Hepatocyte (in vitro differentiated cells): ENCODE measurements around the gene HOXC9. TPM values are rescaled to one million over a fixed set of nuclear protein-coding genes. Genes with fewer than 3 reads are reported as not detected.

Source experiments
- DNase-seq: peaks from one replicate; pipeline ENCODE4 v3.0.0-alpha.2; 2016; ENCODE audit warnings: low spot score
- H2AFZ ChIP-seq: fragments of 200-600 bp; sonication (generic); 2 replicates; pipeline ENCODE4 v1.6.0; 2016; ENCODE audit warnings: antibody characterized with exemption, mild to moderate bottlenecking
- H3K27ac ChIP-seq: fragments of 200-600 bp; sonication (generic); 2 replicates; pipeline ENCODE4 v1.5.1; 2016; ENCODE audit warnings: mild to moderate bottlenecking
- H3K27me3 ChIP-seq: fragments of 200-600 bp; sonication (generic); 2 replicates; pipeline ENCODE4 v1.6.1; 2016
- H3K36me3 ChIP-seq: fragments of 200-600 bp; sonication (generic); replicated peaks from 2 replicates; pipeline ENCODE4 v1.5.1; 2016; ENCODE audit warnings: low read depth; ENCODE audit not compliant: insufficient read depth
- H3K4me1 ChIP-seq: fragments of 200-600 bp; sonication (generic); 2 replicates; pipeline ENCODE4 v1.5.1; 2016; ENCODE audit warnings: mild to moderate bottlenecking, moderate library complexity; ENCODE audit not compliant: insufficient read depth
- H3K4me2 ChIP-seq: fragments of 200-600 bp; sonication (generic); 2 replicates; pipeline ENCODE4 v1.6.0; 2016
- H3K4me3 ChIP-seq: fragments of 200-600 bp; sonication (generic); 2 replicates; pipeline ENCODE4 v1.5.1; 2016; ENCODE audit warnings: mild to moderate bottlenecking
- H3K79me2 ChIP-seq: fragments of 200-600 bp; sonication (generic); 2 replicates; pipeline ENCODE4 v1.6.0; 2017; ENCODE audit warnings: mild to moderate bottlenecking
- H3K9me2 ChIP-seq: fragments of 200-600 bp; sonication (generic); replicated peaks from 2 replicates; pipeline ENCODE4 v1.6.0; 2017; ENCODE audit warnings: mild to moderate bottlenecking; ENCODE audit not compliant: insufficient read depth
- H3K9me3 ChIP-seq: fragments of 200-600 bp; sonication (generic); 2 replicates; pipeline ENCODE4 v1.5.1; 2016; ENCODE audit warnings: low read depth, mild to moderate bottlenecking
- H4K20me1 ChIP-seq: fragments of 200-600 bp; sonication (generic); 2 replicates; pipeline ENCODE4 v1.6.0; 2016; ENCODE audit warnings: mild to moderate bottlenecking; ENCODE audit not compliant: insufficient read depth, poor library complexity, severe bottlenecking
- EZH2 ChIP-seq: fragments of 200-600 bp; sonication (generic); IDR thresholded peaks from 2 replicates; pipeline ENCODE4 v1.6.1; 2016; ENCODE audit warnings: antibody characterized with exemption, mild to moderate bottlenecking, borderline replicate concordance
- EZH2phosphoT487 ChIP-seq: fragments of 200-600 bp; sonication (generic); IDR thresholded peaks from one replicate; pipeline ENCODE4 v1.6.1; 2018; ENCODE audit warnings: antibody characterized with exemption, mild to moderate bottlenecking, low read depth, moderate library complexity; ENCODE audit not compliant: unreplicated experiment, severe bottlenecking
- WGBS: methylation state at CpG from one replicate; pipeline ENCODE4 v1.1.6; 2016; ENCODE audit warnings: low lambda C conversion rate; ENCODE audit errors: missing lambda C conversion rate; 5-methylcytosine and 5-hydroxymethylcytosine counted together
- polyA plus RNA-seq: library from polyadenylated mRNA; unstranded; fragments of >200 nt; fragmentation: Nextera tagmentation; extraction: Ambion mirVana; gene quantifications from 2 replicates; pipeline ENCODE4 v1.2.1, GENCODE V29; 2016
- total RNA-seq: library from RNA; depleted of rRNA; stranded (reverse); fragments of >200 nt; gene quantifications from 2 replicates; pipeline ENCODE4 v1.2.3, GENCODE V29; 2014
- TF ChIP-seq, protein P1 (sequence below): fragments of 200-600 bp; sonication (generic); IDR thresholded peaks from 2 replicates; pipeline ENCODE4 v1.5.1; 2016; ENCODE audit warnings: antibody characterized with exemption, mild to moderate bottlenecking; ENCODE audit not compliant: poor library complexity

Gene HOXC9
- total and polyA plus RNA-seq, 2 experiments from 2014 or later, result 0.10 to 4.1 TPM

DNA sequence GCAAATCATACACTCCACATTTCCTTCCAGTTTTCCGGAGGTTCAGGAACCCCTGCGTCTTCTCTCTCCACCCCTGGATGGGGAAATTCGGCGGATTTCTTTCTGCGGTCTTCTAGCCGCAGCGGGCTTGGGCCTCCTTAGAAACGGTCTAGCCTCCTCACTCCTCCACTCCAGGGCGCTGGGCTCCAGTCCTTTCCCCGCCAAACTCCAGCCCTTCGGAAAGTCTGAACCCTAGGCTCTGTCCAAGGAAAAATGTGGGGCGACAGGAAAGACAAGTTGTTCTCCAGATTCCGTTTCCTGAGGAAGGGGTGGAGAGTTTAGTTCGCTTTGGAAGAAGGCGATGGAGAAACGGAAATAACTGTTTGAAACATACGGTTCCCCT lies 16.4 kb upstream of the HOXC9 start:
- H2AFZ ChIP-seq, result no peak overlapping the region
- DNase-seq, result no peak
- no peaks in the 10 kb centered on the region for H3K9me2 ChIP-seq
- H3K4me1 ChIP-seq, result peaks cover 22% of the 10 kb centered on the region
- H3K4me3 ChIP-seq, result no peak overlapping the region
- H3K27ac ChIP-seq, result no peak overlapping the region
- no peaks in the 10 kb centered on the region for H3K79me2 ChIP-seq
- H3K9me3 ChIP-seq, result no peaks in the 10 kb centered on the region
- TF ChIP-seq EZH2phosphoT487 (peak; percentile 62), EZH2 (peak; percentile 62)
- TF ChIP-seq, protein P1, sequence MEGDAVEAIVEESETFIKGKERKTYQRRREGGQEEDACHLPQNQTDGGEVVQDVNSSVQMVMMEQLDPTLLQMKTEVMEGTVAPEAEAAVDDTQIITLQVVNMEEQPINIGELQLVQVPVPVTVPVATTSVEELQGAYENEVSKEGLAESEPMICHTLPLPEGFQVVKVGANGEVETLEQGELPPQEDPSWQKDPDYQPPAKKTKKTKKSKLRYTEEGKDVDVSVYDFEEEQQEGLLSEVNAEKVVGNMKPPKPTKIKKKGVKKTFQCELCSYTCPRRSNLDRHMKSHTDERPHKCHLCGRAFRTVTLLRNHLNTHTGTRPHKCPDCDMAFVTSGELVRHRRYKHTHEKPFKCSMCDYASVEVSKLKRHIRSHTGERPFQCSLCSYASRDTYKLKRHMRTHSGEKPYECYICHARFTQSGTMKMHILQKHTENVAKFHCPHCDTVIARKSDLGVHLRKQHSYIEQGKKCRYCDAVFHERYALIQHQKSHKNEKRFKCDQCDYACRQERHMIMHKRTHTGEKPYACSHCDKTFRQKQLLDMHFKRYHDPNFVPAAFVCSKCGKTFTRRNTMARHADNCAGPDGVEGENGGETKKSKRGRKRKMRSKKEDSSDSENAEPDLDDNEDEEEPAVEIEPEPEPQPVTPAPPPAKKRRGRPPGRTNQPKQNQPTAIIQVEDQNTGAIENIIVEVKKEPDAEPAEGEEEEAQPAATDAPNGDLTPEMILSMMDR, result no peak
- no peak overlapping the region for H3K4me2 ChIP-seq
- 28% methylated on average over 17 of the region's 17 CpGs for WGBS
- H3K27me3 ChIP-seq, result peaks cover 91% of the 10 kb centered on the region
- H4K20me1 ChIP-seq, result no peaks in the 10 kb centered on the region
- H3K36me3 ChIP-seq, result no peaks in the 10 kb centered on the region

DNA sequence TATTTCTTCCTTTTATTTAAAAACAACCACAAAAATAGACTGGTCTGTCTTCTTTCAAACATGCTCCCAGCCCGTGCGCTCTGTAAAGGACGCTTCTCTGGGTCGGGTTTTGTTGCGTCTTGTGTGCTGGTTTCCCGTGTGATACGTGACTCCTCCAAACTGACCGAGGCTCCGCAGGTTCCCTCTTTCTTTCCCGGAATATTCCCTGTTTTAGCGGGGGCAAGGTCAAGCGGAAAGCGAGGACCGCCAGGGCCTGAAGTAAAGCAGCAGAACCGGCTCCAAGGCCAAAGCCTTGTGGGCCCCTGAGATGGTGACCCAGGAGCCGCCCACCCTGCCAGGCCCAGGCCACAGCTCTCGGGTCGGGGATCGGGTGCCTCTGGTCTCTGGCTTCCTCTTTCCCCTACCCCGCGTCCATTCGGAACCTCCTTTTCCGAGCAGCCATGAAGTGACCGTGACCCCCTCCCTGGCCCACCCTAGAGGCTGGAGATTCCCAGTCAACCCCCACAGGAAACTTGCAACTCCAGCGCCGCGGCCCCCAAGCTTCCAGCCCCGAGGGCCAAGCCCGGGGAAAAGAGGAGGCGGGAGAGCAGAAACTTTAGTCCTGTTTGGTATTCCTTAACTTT lies 15.9 kb upstream of the HOXC9 start:
- Histone ChIP-seq H3K4me2 (peak overlapping the region; percentile 81), H3K79me2 (no peaks in the 10 kb centered on the region), H3K4me3 (no peak overlapping the region), H3K27me3 (peaks cover 92% of the 10 kb centered on the region), H3K27ac (no peak overlapping the region), H2AFZ (no peak overlapping the region), H3K9me2 (no peaks in the 10 kb centered on the region), H3K9me3 (no peaks in the 10 kb centered on the region), H3K4me1 (peaks cover 20% of the 10 kb centered on the region), H4K20me1 (no peaks in the 10 kb centered on the region), H3K36me3 (no peaks in the 10 kb centered on the region)
- WGBS, result 32% methylated on average over 26 of the region's 30 CpGs
- no peak for DNase-seq
- TF ChIP-seq, protein P1, result no peak
- TF ChIP-seq EZH2, result peak; percentile 93
- no peak for TF ChIP-seq EZH2phosphoT487

DNA sequence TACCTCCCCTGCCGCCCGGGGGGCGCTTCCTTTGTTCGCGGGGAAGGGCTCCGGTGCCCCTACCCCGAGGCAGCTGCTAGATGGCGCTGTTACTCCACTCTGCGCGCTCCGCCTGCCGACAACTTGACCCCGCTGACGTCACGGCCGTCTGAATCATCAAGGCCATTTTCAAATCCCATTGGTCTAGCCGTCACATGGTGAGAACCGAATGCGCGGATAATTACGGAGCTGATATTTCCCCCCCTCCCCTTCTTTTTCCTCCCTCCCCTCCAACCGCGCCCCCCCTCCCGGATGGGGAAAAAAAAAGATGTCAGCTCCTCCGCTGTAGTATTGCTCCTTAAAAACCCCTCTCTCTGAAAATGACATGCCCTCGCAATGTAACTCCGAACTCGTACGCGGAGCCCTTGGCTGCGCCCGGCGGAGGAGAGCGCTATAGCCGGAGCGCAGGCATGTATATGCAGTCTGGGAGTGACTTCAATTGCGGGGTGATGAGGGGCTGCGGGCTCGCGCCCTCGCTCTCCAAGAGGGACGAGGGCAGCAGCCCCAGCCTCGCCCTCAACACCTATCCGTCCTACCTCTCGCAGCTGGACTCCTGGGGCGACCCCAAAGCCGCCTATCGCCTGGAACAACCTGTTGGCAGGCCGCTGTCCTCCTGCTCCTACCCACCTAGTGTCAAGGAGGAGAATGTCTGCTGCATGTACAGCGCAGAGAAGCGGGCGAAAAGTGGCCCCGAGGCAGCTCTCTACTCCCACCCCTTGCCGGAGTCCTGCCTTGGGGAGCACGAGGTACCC lies 14.9 kb upstream of the HOXC9 start, which contains the start of gene HOXC10:
Gene HOXC10 (plus strand): TSS at position 246 of the 791 bp plus-strand sequence. CDS start 114 bp downstream, at position 360.
- peaks cover 95% of the 10 kb centered on the region for H3K27me3 ChIP-seq
- no peaks in the 10 kb centered on the region for H3K79me2 ChIP-seq
- no peaks in the 10 kb centered on the region for H3K9me3 ChIP-seq
- peak within 1 kb of the TSS; percentile 74 for H2AFZ ChIP-seq
- no peaks in the 10 kb centered on the region for H3K9me2 ChIP-seq
- H3K36me3 ChIP-seq, result no peaks in the 10 kb centered on the region
- H3K27ac ChIP-seq, result no peak within 1 kb of the TSS
- 14% methylated on average over 44 of the region's 55 CpGs for WGBS
- TF ChIP-seq, protein P1, result peak; percentile 70
- TF ChIP-seq EZH2phosphoT487, result no peak
- H3K4me3 ChIP-seq, result no peak within 1 kb of the TSS
- peak; percentile 93 for DNase-seq
- peak within 1 kb of the TSS; percentile 81 for H3K4me2 ChIP-seq
- H3K4me1 ChIP-seq, result peaks cover 14% of the 10 kb centered on the region
- no peaks in the 10 kb centered on the region for H4K20me1 ChIP-seq
